H1 (cell line): ENCODE measurements around the gene APBA2. TPM values are rescaled to one million over a fixed set of nuclear protein-coding genes. Genes with fewer than 3 reads are reported as not detected.

Experiments
- CTCF ChIA-PET: fragments of 300-600 bp; sonication (Branson Sonifier 250); formaldehyde crosslinking; loops from one replicate; lab custom pipeline; 2021; ENCODE audit not compliant: partially characterized antibody; lab: Charles Lee
- POLR2A ChIA-PET: fragments of 300-600 bp; sonication (Branson Sonifier 250); formaldehyde crosslinking; loops from one replicate; lab custom pipeline; 2021; ENCODE audit warnings: inconsistent platforms; ENCODE audit not compliant: partially characterized antibody; lab: Charles Lee
- DNase-seq, 2 experiments: peaks; one replicate each; pipeline versions ENCODE4 v3.0.0 to v3.0.0-alpha.2; 2010 to 2022; ENCODE audit warnings: low spot score in 2 of 2, low read depth in 1 of 2, mixed read lengths in 1 of 2
- FAIRE-seq: peaks from 2 replicates; lab custom pipeline; 2011; peaks lifted over from hg19 to GRCh38; lab: Jason Lieb, UNC
- H2AFZ ChIP-seq: 2 replicates; pipeline ENCODE4 v1.8.1; 2012; ENCODE audit warnings: low read length, inconsistent platforms
- H2AK5ac ChIP-seq: 2 replicates; pipeline ENCODE4 v1.6.1; 2013; ENCODE audit warnings: low read depth, low read length
- H2BK120ac ChIP-seq: replicated peaks from 2 replicates; pipeline ENCODE3; 2013; ENCODE audit warnings: low read depth, low read length, inconsistent platforms
- H2BK12ac ChIP-seq: 2 replicates; pipeline ENCODE4 v1.6.1; 2013; ENCODE audit warnings: low read depth, low read length
- H2BK15ac ChIP-seq: 2 replicates; pipeline ENCODE4 v1.6.1; 2013; ENCODE audit warnings: low read length
- H2BK20ac ChIP-seq: 2 replicates; pipeline ENCODE4 v1.6.1; 2013; ENCODE audit warnings: low read length
- H2BK5ac ChIP-seq: 2 replicates; pipeline ENCODE4 v1.6.1; 2013; ENCODE audit warnings: low read depth, low read length
- H3K14ac ChIP-seq: 2 replicates; pipeline ENCODE4 v1.6.1; 2013; ENCODE audit warnings: inconsistent platforms; ENCODE audit not compliant: insufficient read length
- H3K18ac ChIP-seq: 2 replicates; pipeline ENCODE4 v1.6.1; 2013; ENCODE audit warnings: low read length; ENCODE audit errors: extremely low read depth
- H3K23ac ChIP-seq: 2 replicates; pipeline ENCODE4 v1.6.1; 2013; ENCODE audit warnings: inconsistent platforms; ENCODE audit not compliant: insufficient read length
- H3K23me2 ChIP-seq: 2 replicates; pipeline ENCODE4 v1.6.1; 2013; ENCODE audit warnings: low read depth, low read length
- H3K27ac ChIP-seq: 2 replicates; pipeline ENCODE4 v1.6.1; 2011; ENCODE audit warnings: low read depth, low read length, inconsistent platforms
- H3K27me3 ChIP-seq, 4 experiments: replicated peaks in 1 of 4; 1 replicate in 1 of 4; 2 replicates in 3 of 4; pipeline versions ENCODE4 v1.6.1 to v1.8.1; 2011 to 2013; ENCODE audit warnings: low read length in 3 of 4, mild to moderate bottlenecking in 3 of 4, inconsistent platforms in 2 of 4, mixed read lengths in 2 of 4, moderate library complexity in 1 of 4; ENCODE audit not compliant: control insufficient read depth in 3 of 4, insufficient read depth in 3 of 4; ENCODE audit errors: extremely low read depth in 1 of 4
- H3K36me3 ChIP-seq, 4 experiments: 2 replicates each; pipeline versions ENCODE4 v1.6.1 to v1.8.1; 2011 to 2013; ENCODE audit warnings: mild to moderate bottlenecking in 4 of 4, low read length in 3 of 4, moderate library complexity in 2 of 4, control low read depth in 1 of 4, inconsistent platforms in 1 of 4; ENCODE audit not compliant: insufficient read depth in 4 of 4, control insufficient read depth in 2 of 4
- H3K4ac ChIP-seq: replicated peaks from 2 replicates; pipeline ENCODE3; 2013; ENCODE audit warnings: low read length, low read depth, mixed read lengths, inconsistent platforms; ENCODE audit not compliant: insufficient read length
- H3K4me1 ChIP-seq, 4 experiments: replicated peaks in 1 of 4; 1 replicate in 1 of 4; 2 replicates in 3 of 4; pipeline versions ENCODE4 v1.6.1 to v1.8.1; 2011 to 2013; ENCODE audit warnings: low read length in 3 of 4, inconsistent platforms in 2 of 4, mixed read lengths in 1 of 4; ENCODE audit not compliant: insufficient read depth in 4 of 4, control insufficient read depth in 3 of 4
- H3K4me2 ChIP-seq, 2 experiments: 2 replicates each; pipeline versions ENCODE4 v1.6.1 to v1.8.1; 2011 to 2013; ENCODE audit warnings: low read depth in 2 of 2, low read length in 2 of 2, control low read depth in 1 of 2, inconsistent platforms in 1 of 2, mild to moderate bottlenecking in 1 of 2; ENCODE audit not compliant: insufficient read depth in 1 of 2
- H3K4me3 ChIP-seq, 4 experiments: fragments of 200-600, 300-600 bp in 1 of 4; sonication (generic), shearing (Covaris generic), sonication (Bioruptor Twin) in 1 of 4; 2 replicates each; pipeline versions ENCODE4 v1.5.1 to v1.8.1; 2011 to 2016; ENCODE audit warnings: low read length in 4 of 4, low read depth in 3 of 4, control low read depth in 2 of 4, inconsistent platforms in 2 of 4, mild to moderate bottlenecking in 2 of 4, mixed read lengths in 1 of 4, moderate library complexity in 1 of 4; ENCODE audit not compliant: insufficient read depth in 2 of 4; ENCODE audit errors: extremely low read depth in 1 of 4
- H3K56ac ChIP-seq: replicated peaks from 2 replicates; pipeline ENCODE3; 2013; ENCODE audit warnings: low read depth, mild to moderate bottlenecking, mixed read lengths, low read length, inconsistent platforms; ENCODE audit not compliant: insufficient read length
- H3K79me1 ChIP-seq: 2 replicates; pipeline ENCODE4 v1.6.1; 2013; ENCODE audit warnings: low read depth, low read length, control low read depth
- H3K79me2 ChIP-seq, 2 experiments: 2 replicates each; pipeline versions ENCODE4 v1.6.1 to v1.8.1; 2012 to 2013; ENCODE audit warnings: low read length in 2 of 2, mild to moderate bottlenecking in 2 of 2, inconsistent platforms in 1 of 2; ENCODE audit not compliant: insufficient read depth in 2 of 2, control insufficient read depth in 1 of 2
- H3K9ac ChIP-seq, 4 experiments: replicated peaks in 1 of 4; 1 replicate in 1 of 4; 2 replicates in 3 of 4; pipeline versions ENCODE4 v1.6.1 to v1.8.1; 2011 to 2013; ENCODE audit warnings: low read depth in 3 of 4, low read length in 3 of 4, control low read depth in 2 of 4, mild to moderate bottlenecking in 2 of 4, moderate library complexity in 2 of 4, inconsistent platforms in 1 of 4; ENCODE audit errors: extremely low read depth in 1 of 4
- H3K9me3 ChIP-seq, 2 experiments: 2 replicates each; pipeline versions ENCODE4 v1.6.1 to v1.8.1; 2012 to 2013; ENCODE audit warnings: mild to moderate bottlenecking in 2 of 2, moderate library complexity in 2 of 2, control low read depth in 1 of 2, inconsistent platforms in 1 of 2, low read depth in 1 of 2, low read length in 1 of 2, mixed read lengths in 1 of 2; ENCODE audit not compliant: insufficient read depth in 2 of 2
- H4K20me1 ChIP-seq, 2 experiments: replicated peaks in 1 of 2; 2 replicates each; pipeline versions ENCODE3 to v1.8.1; 2011 to 2013; ENCODE audit warnings: inconsistent platforms in 2 of 2, low read length in 2 of 2, mild to moderate bottlenecking in 1 of 2; ENCODE audit not compliant: insufficient read depth in 2 of 2, control insufficient read depth in 1 of 2
- H4K5ac ChIP-seq: 2 replicates; pipeline ENCODE4 v1.6.1; 2013; ENCODE audit warnings: low read length, low read depth, mixed read lengths, inconsistent platforms; ENCODE audit not compliant: insufficient read length
- H4K8ac ChIP-seq: 2 replicates; pipeline ENCODE4 v1.8.0; 2013; ENCODE audit warnings: mild to moderate bottlenecking, moderate library complexity, low read length, inconsistent platforms; ENCODE audit not compliant: insufficient read depth; ENCODE audit errors: extremely low read depth
- H4K91ac ChIP-seq: replicated peaks from 2 replicates; pipeline ENCODE3; 2013; ENCODE audit warnings: low read length, mixed read lengths, inconsistent platforms; ENCODE audit not compliant: insufficient read length
- GABPA ChIP-seq: IDR thresholded peaks from 2 replicates; pipeline ENCODE4 v1.6.1; 2011; ENCODE audit warnings: mild to moderate bottlenecking, low read length, moderate library complexity, borderline replicate concordance; ENCODE audit not compliant: insufficient read depth
- GTF2F1 ChIP-seq: IDR thresholded peaks from 2 replicates; pipeline ENCODE4 v1.6.1; 2012; ENCODE audit warnings: low read depth, low read length, improper control_type of control experiment, borderline replicate concordance
- JUN ChIP-seq: IDR thresholded peaks from 2 replicates; pipeline ENCODE4 v1.6.1; 2011; ENCODE audit warnings: low read depth, mild to moderate bottlenecking, improper control_type of control experiment, low read length
- KDM4A ChIP-seq: IDR thresholded peaks from one replicate; pipeline ENCODE4 v1.7.1; 2012; ENCODE audit warnings: low read depth, mild to moderate bottlenecking, moderate library complexity, low read length, inconsistent platforms; ENCODE audit not compliant: severe bottlenecking
- MAFK ChIP-seq: IDR thresholded peaks from 2 replicates; pipeline ENCODE4 v1.6.1; 2012; ENCODE audit warnings: low read depth, mild to moderate bottlenecking, improper control_type of control experiment, low read length
- POLR2A ChIP-seq, 2 experiments: IDR thresholded peaks; 1 replicate in 1 of 2; 2 replicates in 1 of 2; pipeline ENCODE4 v1.6.1; 2011; ENCODE audit warnings: low read depth in 2 of 2, low read length in 2 of 2, mild to moderate bottlenecking in 2 of 2; ENCODE audit errors: control extremely low read depth in 1 of 2
- RFX5 ChIP-seq: IDR thresholded peaks from 2 replicates; pipeline ENCODE4 v1.6.1; 2011; ENCODE audit warnings: low read depth, low read length, improper control_type of control experiment, borderline replicate concordance
- SP4 ChIP-seq: IDR thresholded peaks from 2 replicates; pipeline ENCODE4 v1.6.1; 2012; ENCODE audit warnings: low read length, inconsistent platforms
- SUZ12 ChIP-seq: fragments of 200-600 bp; sonication (generic); IDR thresholded peaks from 2 replicates; pipeline ENCODE4 v1.6.1; 2012; ENCODE audit warnings: mild to moderate bottlenecking, inconsistent platforms, low read length, moderate library complexity, mixed read lengths
- WGBS, 2 experiments: shearing (Covaris generic) in 1 of 2; methylation state at CpG; one replicate each; pipeline versions ENCODE4 v1.1.6 to v1.1.7; 2013 to 2015; ENCODE audit warnings: low lambda C conversion rate in 2 of 2, mixed read lengths in 2 of 2, inconsistent platforms in 1 of 2, low coverage in 1 of 2, missing lambda C conversion rate in 1 of 2; ENCODE audit not compliant: insufficient replicate concordance in 2 of 2, insufficient coverage in 1 of 2, insufficient read length in 1 of 2; ENCODE audit errors: extremely low coverage in 1 of 2, missing lambda C conversion rate in 1 of 2; 5-methylcytosine and 5-hydroxymethylcytosine counted together
- polyA plus RNA-seq, 7 experiments: library from polyadenylated mRNA; depleted of rRNA in 3 of 7; stranded (reverse) in 5 of 7; unstranded in 2 of 7; fragments of >200 nt in 5 of 7; fragments of 200-250 nt in 2 of 7; gene quantifications; 1 replicate in 5 of 7; 2 replicates in 1 of 7; 4 replicates in 1 of 7; pipeline versions ENCODE4 v1.2.1 to v1.2.3, GENCODE V29; 2011 to 2013; ENCODE audit warnings: missing spikeins in 2 of 7, mixed read lengths in 2 of 7
- total RNA-seq: library from RNA; stranded (reverse); fragmentation: NEBNext Ultra II Directional; extraction: Animal tissue kit (Norgen Biotek cat#: 25700); gene quantifications from 2 replicates; pipeline ENCODE4 v1.2.1, GENCODE V29; 2021
- TF ChIP-seq, protein P1 (sequence below): IDR thresholded peaks from 2 replicates; pipeline ENCODE4 v1.6.1; 2011; ENCODE audit warnings: low read length, improper control_type of control experiment

APBA2 gene
- total and polyA plus RNA-seq, 2 of the 8 experiments (the other 6 are each of a cell fraction or from before 2014, with no cell fraction given): 15.5 to 19.0 TPM

DNA sequence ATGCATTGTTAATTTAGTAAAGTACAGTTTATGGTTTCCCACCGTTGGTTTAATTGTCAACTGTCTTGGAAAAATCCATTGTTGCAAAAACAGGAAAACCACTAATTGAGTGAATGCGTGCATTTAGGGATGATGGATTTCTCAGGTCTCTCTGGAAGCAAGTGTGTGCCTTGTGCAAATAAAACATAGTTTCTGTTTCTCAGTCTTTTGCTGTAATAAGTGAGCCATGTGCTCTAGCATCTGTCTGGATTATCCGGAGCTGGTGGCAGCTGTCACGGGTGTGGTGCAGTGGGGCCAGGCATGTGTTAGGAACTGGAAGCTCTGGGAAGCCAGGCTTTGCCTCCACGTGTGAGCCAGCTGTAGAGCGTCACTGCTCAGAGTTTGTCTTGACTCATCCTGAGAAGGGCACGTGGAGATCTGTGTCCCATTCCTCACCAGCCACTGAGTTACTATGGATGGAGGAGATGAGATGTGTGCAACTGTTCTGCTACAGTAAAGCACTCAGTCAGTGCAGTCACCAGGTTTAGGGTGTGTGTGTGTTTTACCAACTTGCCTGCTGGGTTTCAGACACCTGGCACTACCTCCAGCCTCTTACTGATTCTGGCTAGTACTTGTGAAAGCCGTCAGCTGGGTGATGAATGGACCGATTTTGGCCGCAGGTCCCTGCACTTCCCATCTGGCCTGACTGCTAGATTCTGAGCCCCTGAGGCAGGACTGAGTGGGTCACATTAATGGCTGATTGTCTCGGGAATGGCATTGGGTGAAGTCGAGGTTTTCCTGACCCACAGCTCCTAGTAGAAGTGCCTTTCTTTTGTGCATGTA, 7.2 kb downstream of the APBA2 start:
- Histone ChIP-seq H2AFZ (no peak overlapping the region), H3K4ac (no peak overlapping the region), H3K4me2 (no peak overlapping the region), H4K20me1 (no peaks in the 10 kb centered on the region), H3K18ac (no peak overlapping the region), H2BK12ac (no peak overlapping the region), H3K79me2 (no peaks in the 10 kb centered on the region), H2BK120ac (no peak overlapping the region), H4K91ac (no peak overlapping the region), H2BK5ac (no peak overlapping the region), H3K56ac (no peak overlapping the region), H3K79me1 (peaks cover 5% of the 10 kb centered on the region), H2AK5ac (no peak overlapping the region), H3K14ac (no peak overlapping the region), H3K4me3 (no peak overlapping the region), H4K8ac (no peak overlapping the region), H3K27me3 (no peaks in the 10 kb centered on the region), H3K23me2 (no peaks in the 10 kb centered on the region), H2BK15ac (no peak overlapping the region), H3K27ac (no peak overlapping the region), H3K4me1 (peaks cover 0 to 2% (median 0%) of the 10 kb centered on the region in 4 experiments; a peak in 4 of 7 replicates), H3K9me3 (peaks cover 6 to 11% of the 10 kb centered on the region in 2 experiments), H3K23ac (no peak overlapping the region), H2BK20ac (no peak overlapping the region), H3K36me3 (no peaks in the 10 kb centered on the region), H3K9ac (no peak overlapping the region)
- 90% methylated on average over 12 of the region's 12 CpGs; no CpG with 5 or more reads in 1 of the 2 experiments for WGBS, 2 experiments
- no peak for FAIRE-seq
- ChIA-PET CTCF (interaction anchor here (3.4 kb wide), 1 partner anchor 10 kb away, joined by 19 read pairs; no protein-coding TSS in a partner anchor), POLR2A (no interaction called here)
- no peak for DNase-seq
- TF ChIP-seq MAFK: no peak
- TF ChIP-seq POLR2A (IDR thresholded peaks at IDR 0.05; ENCODE audit: control extremely low read depth in 1 of 2, low read depth in 2 of 2, low read length in 2 of 2): no peak
- TF ChIP-seq, protein P1, sequence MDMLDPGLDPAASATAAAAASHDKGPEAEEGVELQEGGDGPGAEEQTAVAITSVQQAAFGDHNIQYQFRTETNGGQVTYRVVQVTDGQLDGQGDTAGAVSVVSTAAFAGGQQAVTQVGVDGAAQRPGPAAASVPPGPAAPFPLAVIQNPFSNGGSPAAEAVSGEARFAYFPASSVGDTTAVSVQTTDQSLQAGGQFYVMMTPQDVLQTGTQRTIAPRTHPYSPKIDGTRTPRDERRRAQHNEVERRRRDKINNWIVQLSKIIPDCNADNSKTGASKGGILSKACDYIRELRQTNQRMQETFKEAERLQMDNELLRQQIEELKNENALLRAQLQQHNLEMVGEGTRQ: no peak
- no peak for TF ChIP-seq GABPA
- no peak for TF ChIP-seq GTF2F1
- no peak for TF ChIP-seq RFX5
- TF ChIP-seq SUZ12: no peak
- no peak for TF ChIP-seq KDM4A
- TF ChIP-seq SP4: no peak
- TF ChIP-seq JUN: no peak
- TF ChIP-seq, all 59 proteins: peak for 0
- H4K5ac ChIP-seq: no peak overlapping the region
